Pons (tissue), 1 donor: Measurements from ENCODE around the gene CAV2.

Experiments used
- DNase-seq: peaks from one replicate; pipeline ENCODE4 v3.0.0-alpha.2; 2016; ENCODE audit warnings: low spot score

Gene CAV2

GRCh38 chr7:116524609-116525297 is 25.2 kb downstream of the CAV2 start, which contains the start of gene CAV1:
TSS of gene CAV1 (plus strand) at chr7:116525036. CDS start at chr7:116525063, 27 bp downstream.
- peak; percentile 29 for DNase-seq

- DNase-seq, result no peak
Observed at GRCh38 chr7:116525298-116525912, 25.9 kb downstream of the CAV2 start.

- no peak for DNase-seq
Observed at GRCh38 chr7:116525913-116526861, 26.6 kb downstream of the CAV2 start.

- DNase-seq, result no peak
Observed at GRCh38 chr7:116526897-116527296, 27.4 kb downstream of the CAV2 start.

- no peak for DNase-seq
Observed at GRCh38 chr7:116527521-116527920, 28.0 kb downstream of the CAV2 start.

GRCh38 chr7:116528008-116528789 is 28.7 kb downstream of the CAV2 start:
- DNase-seq, result no peak

GRCh38 chr7:116529250-116529649 is 29.7 kb downstream of the CAV2 start:
- no peak for DNase-seq

- no peak for DNase-seq
Observed at GRCh38 chr7:116530107-116530820, 30.7 kb downstream of the CAV2 start.

- DNase-seq, result no peak
Observed at GRCh38 chr7:116532102-116532688, 32.7 kb downstream of the CAV2 start.

GRCh38 chr7:116534790-116535189 is 35.3 kb downstream of the CAV2 start:
- DNase-seq, result no peak

GRCh38 chr7:116535416-116535815 is 35.9 kb downstream of the CAV2 start:
- DNase-seq, result no peak

- no peak for DNase-seq
Observed at GRCh38 chr7:116538138-116538537, 38.6 kb downstream of the CAV2 start.

GRCh38 chr7:116539879-116540278 is 40.3 kb downstream of the CAV2 start:
- no peak for DNase-seq

GRCh38 chr7:116540743-116541142 is 41.2 kb downstream of the CAV2 start:
- no peak for DNase-seq

- DNase-seq, result no peak
Observed at GRCh38 chr7:116541951-116542350, 42.4 kb downstream of the CAV2 start.

- DNase-seq, result no peak
Observed at GRCh38 chr7:116542618-116543017, 43.1 kb downstream of the CAV2 start.

- DNase-seq, result no peak
Observed at GRCh38 chr7:116543664-116544063, 44.1 kb downstream of the CAV2 start.

- DNase-seq, result no peak
Observed at GRCh38 chr7:116544487-116544886, 44.9 kb downstream of the CAV2 start.

GRCh38 chr7:116545411-116545993 is 46.0 kb downstream of the CAV2 start:
- peak; percentile 14 for DNase-seq

- no peak for DNase-seq
Observed at GRCh38 chr7:116546054-116546453, 46.5 kb downstream of the CAV2 start.
